ENCODE data around the gene FOXL2NB. TPM values are rescaled to one million over a fixed set of nuclear protein-coding genes. Genes with fewer than 3 reads are reported as not detected.
"Not testable (repeated sequence)": the region's sequence is repeated elsewhere in the genome, so short reads cannot be mapped to it uniquely, and the experiment has no call there.

The FOXL2NB gene
- total and polyA plus RNA-seq, 9 donors: 35.8 to 137 (median 68.3) TPM

DNA sequence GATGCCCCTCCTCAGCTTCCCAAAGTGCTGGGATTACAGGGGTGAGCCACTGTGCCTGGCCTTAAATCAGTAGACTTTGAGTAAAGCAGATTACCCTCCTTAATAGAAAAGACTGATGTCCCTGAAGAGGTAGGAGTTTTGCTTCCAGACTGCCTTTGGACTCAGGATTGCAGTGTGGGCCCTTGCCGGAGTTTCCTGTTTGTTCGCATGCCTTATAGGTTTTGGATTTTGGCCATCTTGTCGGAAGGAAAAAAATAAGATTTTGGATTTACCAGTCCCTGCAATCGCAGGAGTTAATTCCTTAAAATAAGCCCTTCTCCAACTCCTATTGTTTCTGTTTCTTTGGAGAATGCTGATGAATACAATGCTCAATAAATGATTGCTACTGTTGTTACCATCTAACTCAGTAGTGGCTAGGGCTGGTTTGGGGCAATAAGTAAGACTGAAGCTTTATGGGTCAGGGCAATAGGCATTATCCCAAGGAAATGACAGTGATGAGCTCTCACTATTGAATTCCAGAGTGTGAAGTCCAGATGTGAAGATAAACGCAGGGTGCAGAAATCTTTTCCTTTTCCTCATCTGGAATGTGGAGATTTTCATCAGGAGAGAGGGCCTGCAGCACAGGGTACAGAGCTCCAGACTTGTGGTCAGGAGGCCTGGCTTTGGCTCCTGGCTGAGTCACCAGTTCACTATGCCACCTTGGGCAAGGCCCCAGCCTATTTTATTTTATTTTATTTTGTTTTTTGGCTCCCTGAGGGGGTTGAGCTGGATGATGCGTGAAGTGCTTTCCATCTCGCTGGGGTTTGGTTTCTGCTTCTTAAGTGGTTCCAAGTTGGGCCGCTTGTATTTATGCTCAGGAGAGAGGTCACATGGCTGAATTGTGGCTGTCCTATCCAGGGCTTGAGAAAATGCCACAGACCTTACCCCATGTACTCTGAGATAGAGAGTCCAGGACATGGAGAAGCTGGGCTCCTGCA lies 25.4 kb upstream of the FOXL2NB start:
- H3K27me3 ChIP-seq: no peaks in the 10 kb centered on the region
- no peaks in the 10 kb centered on the region for H3K36me3 ChIP-seq
- intact Hi-C loops (cut with DNase I): loop anchor here in 1 of 4 donors (5.0 kb wide), 1 partner anchor 504 kb away; no protein-coding TSS in a partner anchor
- H3K9me3 ChIP-seq: no peaks in the 10 kb centered on the region
- no peak overlapping the region for H3K27ac ChIP-seq
- TF ChIP-seq, protein P1, sequence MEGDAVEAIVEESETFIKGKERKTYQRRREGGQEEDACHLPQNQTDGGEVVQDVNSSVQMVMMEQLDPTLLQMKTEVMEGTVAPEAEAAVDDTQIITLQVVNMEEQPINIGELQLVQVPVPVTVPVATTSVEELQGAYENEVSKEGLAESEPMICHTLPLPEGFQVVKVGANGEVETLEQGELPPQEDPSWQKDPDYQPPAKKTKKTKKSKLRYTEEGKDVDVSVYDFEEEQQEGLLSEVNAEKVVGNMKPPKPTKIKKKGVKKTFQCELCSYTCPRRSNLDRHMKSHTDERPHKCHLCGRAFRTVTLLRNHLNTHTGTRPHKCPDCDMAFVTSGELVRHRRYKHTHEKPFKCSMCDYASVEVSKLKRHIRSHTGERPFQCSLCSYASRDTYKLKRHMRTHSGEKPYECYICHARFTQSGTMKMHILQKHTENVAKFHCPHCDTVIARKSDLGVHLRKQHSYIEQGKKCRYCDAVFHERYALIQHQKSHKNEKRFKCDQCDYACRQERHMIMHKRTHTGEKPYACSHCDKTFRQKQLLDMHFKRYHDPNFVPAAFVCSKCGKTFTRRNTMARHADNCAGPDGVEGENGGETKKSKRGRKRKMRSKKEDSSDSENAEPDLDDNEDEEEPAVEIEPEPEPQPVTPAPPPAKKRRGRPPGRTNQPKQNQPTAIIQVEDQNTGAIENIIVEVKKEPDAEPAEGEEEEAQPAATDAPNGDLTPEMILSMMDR (IDR thresholded peaks at IDR 0.05): no peak
- no peak for TF ChIP-seq POLR2A (IDR thresholded peaks at IDR 0.05)
- no peak for TF ChIP-seq EP300 (IDR thresholded peaks at IDR 0.05)
- no peak for DNase-seq
- no peaks in the 10 kb centered on the region for H3K4me1 ChIP-seq (ENCODE audit: insufficient read depth)
- 66 to 74% (median 70%) methylated on average over 8 of the region's 8 CpGs for WGBS, 3 donors
- H3K4me3 ChIP-seq: no peak overlapping the region

DNA sequence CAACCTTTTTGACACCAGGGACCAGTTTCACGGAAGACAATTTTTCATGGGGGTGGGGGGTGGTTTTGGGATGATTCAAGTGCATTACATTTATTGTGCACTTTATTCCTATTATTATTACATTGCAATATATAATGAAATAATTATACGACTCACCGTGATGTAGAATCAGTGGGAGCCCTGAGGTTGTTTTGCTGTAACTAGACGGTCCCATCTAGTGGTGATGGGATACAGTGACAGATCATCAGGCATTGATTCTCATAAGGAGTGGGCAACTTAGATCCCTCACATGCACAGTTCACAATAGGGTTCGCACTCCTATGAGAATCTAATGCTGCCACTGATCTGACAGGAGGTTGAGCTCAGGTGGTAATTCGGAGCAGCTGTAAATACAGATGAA lies 24.6 kb upstream of the FOXL2NB start:
- intact Hi-C loops (cut with DNase I): loop anchor here in 1 of 4 donors (5.0 kb wide), 1 partner anchor 505 kb away; no protein-coding TSS in a partner anchor
- H3K4me1 ChIP-seq (ENCODE audit: insufficient read depth); H3K27me3 ChIP-seq; H3K4me3 ChIP-seq; H3K9me3 ChIP-seq; DNase-seq; H3K27ac ChIP-seq; H3K36me3 ChIP-seq: not testable (repeated sequence)
- WGBS, 3 donors: 90 to 93% (median 91%) methylated on average over 6 of the region's 6 CpGs

DNA sequence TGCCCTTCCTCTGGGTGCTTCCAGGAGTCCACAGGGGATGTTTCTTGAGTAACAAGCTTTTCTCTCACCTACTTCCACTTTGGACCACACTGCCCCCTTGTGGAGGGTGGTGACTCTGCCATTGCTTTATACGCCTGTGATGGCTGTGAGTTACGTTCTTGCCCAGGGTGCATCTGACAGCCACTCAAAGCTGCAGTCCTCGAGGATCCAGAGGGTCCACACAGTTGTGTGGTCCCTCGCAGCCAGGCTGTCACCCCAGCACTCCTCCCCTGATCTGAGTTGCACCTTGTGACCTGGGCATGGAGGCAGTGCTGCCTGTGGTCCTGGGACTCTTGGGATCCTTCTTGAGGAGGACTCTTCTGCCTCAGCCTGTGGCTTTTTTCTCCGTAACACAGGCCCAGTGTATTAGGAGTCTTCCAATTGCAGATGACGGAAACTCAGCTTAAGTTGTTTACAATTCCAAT lies 23.5 kb upstream of the FOXL2NB start:
- Histone ChIP-seq H3K4me1 (ENCODE audit: insufficient read depth) (peaks cover 1% of the 10 kb centered on the region), H3K27me3 (no peaks in the 10 kb centered on the region), H3K9me3 (no peaks in the 10 kb centered on the region), H3K36me3 (no peaks in the 10 kb centered on the region), H3K4me3 (no peak overlapping the region), H3K27ac (no peak overlapping the region)
- WGBS, 3 donors: 53 to 79% (median 76%) methylated on average over 6 of the region's 6 CpGs
- intact Hi-C loops (cut with DNase I): loop anchor here in 1 of 4 donors (5.0 kb wide), 1 partner anchor 506 kb away; no protein-coding TSS in a partner anchor
- peak; percentile 33 to 73 (median 64) for DNase-seq
- no peak for TF ChIP-seq EP300 (IDR thresholded peaks at IDR 0.05)
- TF ChIP-seq, protein P1 (IDR thresholded peaks at IDR 0.05): peak; percentile 22 to 51 (median 40)

DNA sequence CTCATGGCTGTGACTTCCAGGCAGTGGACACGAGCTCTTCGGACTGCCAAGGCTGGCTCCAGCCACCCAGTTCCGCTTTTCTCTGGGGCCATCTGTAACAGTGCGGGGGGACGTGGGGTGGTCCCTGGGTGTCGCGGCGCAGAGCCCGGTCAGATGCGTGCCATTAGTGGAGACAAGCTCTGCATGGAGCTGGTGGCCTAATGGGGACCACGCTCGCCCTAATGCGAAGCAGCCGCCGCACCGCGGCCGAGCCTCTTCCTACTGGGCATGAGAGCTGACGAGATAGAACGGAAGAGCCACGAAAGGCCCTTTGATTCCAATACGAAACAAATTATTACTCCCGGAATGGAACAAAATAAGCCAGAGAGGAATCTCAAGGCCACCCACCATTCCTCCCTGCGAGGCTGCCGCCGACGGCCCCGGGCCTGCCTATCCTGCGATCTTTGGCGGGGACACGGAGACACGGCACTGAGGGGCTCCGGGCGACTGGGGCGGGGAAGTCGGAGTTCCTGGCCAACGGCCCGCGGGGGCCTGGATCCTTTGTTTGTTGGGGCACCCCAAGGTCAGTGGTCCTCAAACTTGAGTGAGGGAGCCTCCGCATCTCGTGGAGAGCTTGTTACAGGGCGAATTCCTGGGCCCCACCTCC lies 18.2 kb upstream of the FOXL2NB start:
- DNase-seq: no peak
- Histone ChIP-seq H3K36me3 (no peaks in the 10 kb centered on the region), H3K27me3 (no peaks in the 10 kb centered on the region), H3K9me3 (no peaks in the 10 kb centered on the region), H3K4me1 (ENCODE audit: insufficient read depth) (peaks cover 1% of the 10 kb centered on the region), H3K27ac (no peak overlapping the region), H3K4me3 (no peak overlapping the region)
- 90 to 91% (median 91%) methylated on average over 42 of the region's 42 CpGs for WGBS, 3 donors
- TF ChIP-seq, protein P1 (IDR thresholded peaks at IDR 0.05): no peak
- TF ChIP-seq EP300 (IDR thresholded peaks at IDR 0.05) (no peak), POLR2A (IDR thresholded peaks at IDR 0.05) (no peak)
- intact Hi-C loops (cut with DNase I): no loop called here

Measured in ovary (tissue), 9 donors.